B cell (primary cell): Measurements from ENCODE around the gene RASGRP2.

Experiments
- EZH2 ChIP-seq: IDR thresholded peaks from 2 replicates; pipeline ENCODE4 v1.6.1; 2012; ENCODE audit warnings: borderline replicate concordance, low read depth, mild to moderate bottlenecking, moderate library complexity, low read length; ENCODE audit not compliant: insufficient read depth, poor library complexity, severe bottlenecking
- TF ChIP-seq, protein P1 (sequence below): fragments of 200-600 bp; IDR thresholded peaks from one replicate; pipeline ENCODE4 v1.8.0; 2022; ENCODE audit warnings: antibody characterized with exemption, mild to moderate bottlenecking

DNA sequence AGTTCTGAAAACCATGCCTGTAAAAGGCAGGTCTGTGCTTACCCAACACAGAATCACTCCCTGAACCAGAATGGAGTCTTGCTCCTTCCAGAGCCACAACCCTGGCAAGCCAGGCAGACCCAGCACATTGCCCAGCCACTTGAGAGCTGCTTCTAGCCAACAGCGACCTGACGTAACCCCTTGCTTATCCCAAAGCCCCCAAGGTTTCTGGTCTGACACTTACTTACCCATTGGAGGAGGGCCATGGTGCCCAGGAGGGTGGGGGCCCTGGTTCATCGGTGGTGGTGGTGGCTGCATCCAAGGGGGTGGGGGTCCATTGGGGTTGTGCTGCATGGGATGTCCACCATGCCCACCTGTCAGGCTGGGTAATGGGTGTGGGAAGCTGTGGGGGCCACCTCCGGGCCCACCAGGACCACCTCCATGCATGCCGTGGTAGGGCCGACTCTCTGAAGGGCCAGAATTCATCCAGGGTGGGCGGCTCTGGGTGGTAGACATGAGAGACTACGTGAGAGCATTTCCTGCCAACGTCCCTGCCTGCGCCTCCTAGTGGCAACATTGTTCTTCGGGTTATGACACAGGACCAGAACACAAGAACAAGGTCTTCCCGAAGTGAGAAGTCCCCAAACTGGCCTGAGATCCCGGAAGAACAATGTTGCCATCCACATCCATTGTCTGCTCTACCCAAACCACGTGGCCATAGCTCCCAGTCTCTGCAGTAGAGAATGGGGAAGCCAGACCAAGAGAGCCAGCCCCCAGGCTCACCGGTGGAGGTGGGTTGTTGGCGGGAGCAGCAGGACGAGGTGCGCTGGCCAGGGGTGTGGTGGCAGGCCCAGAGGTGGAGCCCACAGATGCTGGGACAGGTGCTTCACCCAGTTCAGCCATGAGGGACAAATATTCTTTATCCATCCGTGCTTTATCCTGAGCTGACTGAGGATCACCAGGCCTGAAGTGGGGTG lies 23.7 kb upstream of the RASGRP2 start:
- TF ChIP-seq, protein P1, sequence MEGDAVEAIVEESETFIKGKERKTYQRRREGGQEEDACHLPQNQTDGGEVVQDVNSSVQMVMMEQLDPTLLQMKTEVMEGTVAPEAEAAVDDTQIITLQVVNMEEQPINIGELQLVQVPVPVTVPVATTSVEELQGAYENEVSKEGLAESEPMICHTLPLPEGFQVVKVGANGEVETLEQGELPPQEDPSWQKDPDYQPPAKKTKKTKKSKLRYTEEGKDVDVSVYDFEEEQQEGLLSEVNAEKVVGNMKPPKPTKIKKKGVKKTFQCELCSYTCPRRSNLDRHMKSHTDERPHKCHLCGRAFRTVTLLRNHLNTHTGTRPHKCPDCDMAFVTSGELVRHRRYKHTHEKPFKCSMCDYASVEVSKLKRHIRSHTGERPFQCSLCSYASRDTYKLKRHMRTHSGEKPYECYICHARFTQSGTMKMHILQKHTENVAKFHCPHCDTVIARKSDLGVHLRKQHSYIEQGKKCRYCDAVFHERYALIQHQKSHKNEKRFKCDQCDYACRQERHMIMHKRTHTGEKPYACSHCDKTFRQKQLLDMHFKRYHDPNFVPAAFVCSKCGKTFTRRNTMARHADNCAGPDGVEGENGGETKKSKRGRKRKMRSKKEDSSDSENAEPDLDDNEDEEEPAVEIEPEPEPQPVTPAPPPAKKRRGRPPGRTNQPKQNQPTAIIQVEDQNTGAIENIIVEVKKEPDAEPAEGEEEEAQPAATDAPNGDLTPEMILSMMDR, result peak; percentile 90
- no peak for TF ChIP-seq EZH2
